HCT116 (cell line): ENCODE data around the gene ZFAND6. TPM values are rescaled to one million over a fixed set of nuclear protein-coding genes. Genes with fewer than 3 reads are reported as not detected.
A peak's percentile ranks its signal among the peaks of the same experiment; 100 is the strongest.

Source experiments
- ATAC-seq: fragments of 200-7000 bp; cut with Tn5 transposase; 2 replicates; pipeline ENCODE4 v1.9.1; 2020; ENCODE audit warnings: mild to moderate bottlenecking, moderate library complexity
- BruUV-seq: library from RNA; stranded (reverse); fragments of 400-500 nt; replicated peaks from 2 replicates; lab custom pipeline; 2021; lab: Mats Ljungman, UMichigan
- CTCF ChIA-PET: fragments of 300-600 bp; sonication (Branson Sonifier 250); formaldehyde crosslinking; loops from one replicate; lab custom pipeline; 2021; ENCODE audit warnings: antibody characterized with exemption; lab: Charles Lee
- POLR2A ChIA-PET: fragments of 300-600, 350-600 bp; sonication (Branson Sonifier 250); formaldehyde crosslinking; loops from one replicate; lab custom pipeline; 2021; ENCODE audit warnings: antibody characterized with exemption; lab: Charles Lee
- RAD21 ChIA-PET, 2 experiments: fragments of 300-600 bp; sonication (Branson Sonifier 250); formaldehyde crosslinking; loops; one replicate each; lab custom pipeline; 2023; ENCODE audit warnings: low total read pairs in 2 of 2; ENCODE audit not compliant: uncharacterized antibody in 2 of 2, unreplicated experiment in 2 of 2, low non-redundant PET in 1 of 2; lab: Charles Lee
- DNase-seq: peaks from one replicate; pipeline ENCODE4 v3.0.0-alpha.2; 2010; ENCODE audit warnings: low read depth, low spot score
- H2AFZ ChIP-seq: fragments of 200-600 bp; shearing (Covaris generic), sonication (generic); 2 replicates; pipeline ENCODE4 v1.6.1; 2017; ENCODE audit warnings: low read depth, mixed run types, mixed read lengths, antibody characterized with exemption, low read length; ENCODE audit not compliant: poor library complexity, severe bottlenecking
- H3K27ac ChIP-seq: 2 replicates; pipeline ENCODE4 v1.5.1; 2012; ENCODE audit warnings: low read depth, low read length
- H3K27me3 ChIP-seq: fragments of 200-600 bp; sonication (generic); 2 replicates; pipeline ENCODE4 v1.6.1; 2016; ENCODE audit warnings: mixed run types, low read length, mixed read lengths; ENCODE audit not compliant: insufficient read depth
- H3K36me3 ChIP-seq, 2 experiments: fragments of 200-500 bp in 1 of 2; fragments of 200-600 bp in 1 of 2; sonication (Bioruptor generic) in 1 of 2; sonication (generic) in 1 of 2; 2 replicates each; pipeline versions ENCODE4 v1.5.1 to v1.6.1; 2014 to 2016; ENCODE audit warnings: low read length in 2 of 2, inconsistent platforms in 1 of 2, mixed read lengths in 1 of 2, mixed run types in 1 of 2; ENCODE audit not compliant: insufficient read depth in 2 of 2, control insufficient read depth in 1 of 2
- H3K4me1 ChIP-seq, 2 experiments: fragments of 200-600 bp in 1 of 2; sonication (generic) in 1 of 2; 2 replicates each; pipeline versions ENCODE4 v1.5.1 to v1.6.1; 2012 to 2017; ENCODE audit warnings: low read length in 2 of 2, inconsistent platforms in 1 of 2, mild to moderate bottlenecking in 1 of 2, mixed read lengths in 1 of 2, mixed run types in 1 of 2, moderate library complexity in 1 of 2; ENCODE audit not compliant: insufficient read depth in 2 of 2, control insufficient read depth in 1 of 2
- H3K4me2 ChIP-seq: fragments of 200-600 bp; sonication (generic); 2 replicates; pipeline ENCODE4 v1.6.1; 2017; ENCODE audit warnings: mixed run types, low read length, mixed read lengths
- H3K4me3 ChIP-seq, 2 experiments: fragments of 200-600 bp in 1 of 2; sonication (generic) in 1 of 2; replicated peaks in 1 of 2; 2 replicates each; pipeline ENCODE4 v1.5.1; 2011 to 2016; ENCODE audit warnings: low read length in 2 of 2, control low read depth in 1 of 2, low read depth in 1 of 2, mild to moderate bottlenecking in 1 of 2, mixed read lengths in 1 of 2, mixed run types in 1 of 2
- H3K79me2 ChIP-seq: fragments of 200-600 bp; sonication (generic); 2 replicates; pipeline ENCODE4 v1.6.1; 2017; ENCODE audit warnings: mild to moderate bottlenecking, mixed run types, low read length, moderate library complexity, mixed read lengths; ENCODE audit not compliant: insufficient read depth
- H3K9ac ChIP-seq: fragments of 200-600 bp; sonication (generic); 2 replicates; pipeline ENCODE4 v1.6.1; 2016; ENCODE audit warnings: low read length, mixed read lengths
- H3K9me2 ChIP-seq: fragments of 200-600 bp; sonication (generic), shearing (Covaris generic); 2 replicates; pipeline ENCODE4 v1.6.1; 2017; ENCODE audit warnings: mixed run types, mild to moderate bottlenecking, moderate library complexity; ENCODE audit not compliant: insufficient read depth
- H3K9me3 ChIP-seq, 2 experiments: fragments of 200-500 bp in 1 of 2; fragments of 200-600 bp in 1 of 2; sonication (Bioruptor generic) in 1 of 2; sonication (generic) in 1 of 2; 2 replicates each; pipeline ENCODE4 v1.6.1; 2014 to 2017; ENCODE audit warnings: low read length in 2 of 2, mixed read lengths in 2 of 2, inconsistent platforms in 1 of 2, low read depth in 1 of 2, mild to moderate bottlenecking in 1 of 2, mixed run types in 1 of 2, moderate library complexity in 1 of 2; ENCODE audit not compliant: control insufficient read depth in 1 of 2, insufficient read depth in 1 of 2
- H4K20me1 ChIP-seq: fragments of 200-600 bp; sonication (generic), shearing (Covaris generic); 2 replicates; pipeline ENCODE4 v1.6.1; 2017; ENCODE audit warnings: mixed run types, mild to moderate bottlenecking, moderate library complexity; ENCODE audit not compliant: insufficient read depth
- ATF3 ChIP-seq: IDR thresholded peaks from 2 replicates; pipeline ENCODE4 v1.6.1; 2012
- CBX3 ChIP-seq: IDR thresholded peaks from 2 replicates; pipeline ENCODE4 v1.6.1; 2012; ENCODE audit warnings: low read depth
- CEBPB ChIP-seq: IDR thresholded peaks from 2 replicates; pipeline ENCODE4 v1.6.1; 2012; ENCODE audit warnings: low read depth
- CTCF ChIP-seq, 3 experiments: fragments of 200-600 bp in 1 of 3; sonication (generic) in 1 of 3; IDR thresholded peaks in 2 of 3; conservative IDR thresholded peaks in 1 of 3; 2 replicates each; pipeline ENCODE4 v1.5.1; 2012 to 2017; ENCODE audit warnings: low read depth in 2 of 3, low read length in 2 of 3, antibody characterized with exemption in 1 of 3, borderline replicate concordance in 1 of 3, control low read depth in 1 of 3, mild to moderate bottlenecking in 1 of 3, mixed read lengths in 1 of 3, mixed run types in 1 of 3, moderate library complexity in 1 of 3; ENCODE audit not compliant: insufficient read depth in 1 of 3
- EGR1 ChIP-seq: IDR thresholded peaks from 2 replicates; pipeline ENCODE4 v1.6.1; 2012; ENCODE audit warnings: low read depth
- EZH2 ChIP-seq: fragments of 200-600 bp; sonication (generic); IDR thresholded peaks from 2 replicates; pipeline ENCODE4 v1.6.1; 2017; ENCODE audit warnings: antibody characterized with exemption, mixed run types
- EZH2phosphoT487 ChIP-seq: fragments of 200-600 bp; IDR thresholded peaks from 2 replicates; pipeline ENCODE4 v1.6.1; 2018; ENCODE audit warnings: antibody characterized with exemption, borderline replicate concordance
- FOSL1 ChIP-seq: IDR thresholded peaks from 2 replicates; pipeline ENCODE4 v1.6.1; 2012; ENCODE audit warnings: low read depth
- JUND ChIP-seq: IDR thresholded peaks from 2 replicates; pipeline ENCODE4 v1.6.1; 2012
- MAX ChIP-seq: IDR thresholded peaks from 2 replicates; pipeline ENCODE4 v1.6.1; 2012
- RAD21 ChIP-seq: IDR thresholded peaks from 2 replicates; pipeline ENCODE4 v1.6.1; 2012; ENCODE audit warnings: low read depth, mild to moderate bottlenecking
- REST ChIP-seq: IDR thresholded peaks from 2 replicates; pipeline ENCODE4 v1.6.1; 2012; ENCODE audit warnings: low read depth
- SIN3A ChIP-seq: IDR thresholded peaks from 2 replicates; pipeline ENCODE4 v1.6.1; 2012; ENCODE audit warnings: low read depth
- SP1 ChIP-seq: IDR thresholded peaks from 2 replicates; pipeline ENCODE4 v1.6.1; 2012; ENCODE audit warnings: low read depth
- SRF ChIP-seq: IDR thresholded peaks from 2 replicates; pipeline ENCODE4 v1.6.1; 2012; ENCODE audit warnings: low read depth
- ZNF274 ChIP-seq: fragments of 200-500 bp; sonication (Bioruptor generic); IDR thresholded peaks from 2 replicates; pipeline ENCODE4 v1.6.1; 2014; ENCODE audit warnings: mild to moderate bottlenecking, low read depth, low read length, inconsistent platforms
- intact Hi-C: fragments of 100-400 bp; cut with micrococcal nuclease; formaldehyde crosslinking; loops from 2 replicates; pipeline ENCODE4 v1.10.0; 2022
- total RNA-seq: library from RNA; stranded (reverse); gene quantifications from one replicate; pipeline ENCODE4 v1.2.1, GENCODE V29; 2021; ENCODE audit not compliant: unreplicated experiment

The ZFAND6 gene
- total RNA-seq, 1 experiment from 2014 or later = 51.3 TPM

- POLR2A ChIA-PET = interaction anchor here (1.3 to 2.3 kb wide), 2 partner anchors 9 to 11 kb away, joined by 3 to 8 read pairs; no protein-coding TSS in a partner anchor
Measured at GRCh38 chr15:80060356-80061006, 1.0 kb downstream of the ZFAND6 start.

More at GRCh38 chr15:80060356-80061006, 1.0 kb downstream of the ZFAND6 start:
- TF ChIP-seq REST (no peak), ATF3 (no peak), EZH2 (no peak), EGR1 (no peak), FOSL1 (no peak), CEBPB (no peak), EZH2phosphoT487 (no peak), CTCF (IDR thresholded peaks at IDR 0.05 in 2 of 3, conservative IDR thresholded peaks at IDR 0.05 in 1 of 3; ENCODE audit: borderline replicate concordance in 1 of 3, insufficient read depth in 1 of 3, low read depth in 2 of 3, low read length in 2 of 3) (peak in 1 of 3 experiments; percentile 14; a peak in 1 of 6 replicates), ZNF274 (no peak), MAX (peak; percentile 41; the same call in 1 of the 2 replicates), SIN3A (no peak), RAD21 (peak; percentile 43; the same call in 1 of the 2 replicates), JUND (no peak), SP1 (no peak), CBX3 (no peak), SRF (no peak)
- H3K9me2 ChIP-seq = no peaks in the 10 kb centered on the region
- H3K9me3 ChIP-seq = no peaks in the 10 kb centered on the region
- peak overlapping the region; percentile 98 for H3K4me2 ChIP-seq
- H3K27me3 ChIP-seq = no peaks in the 10 kb centered on the region
- peak overlapping the region; percentile 93 for H3K27ac ChIP-seq
- peak overlapping the region; percentile 72 for H3K9ac ChIP-seq
- no peaks in the 10 kb centered on the region for H3K36me3 ChIP-seq
- RAD21 ChIA-PET = interaction anchor here in 1 of 2 experiments (1.0 kb wide), 1 partner anchor 12 kb away, joined by 3 read pairs; no protein-coding TSS in a partner anchor
- ATAC-seq (no peak), DNase-seq (peak; percentile 12)
- peak overlapping the region; percentile 62 to 73 for H3K4me3 ChIP-seq
- intact Hi-C loops = no loop called here
- H3K79me2 ChIP-seq = peaks cover 56% of the 10 kb centered on the region
- CTCF ChIA-PET = interaction anchor here (1.4 kb wide), 1 partner anchor 12 kb away, joined by 3 read pairs; no protein-coding TSS in a partner anchor
- no peaks in the 10 kb centered on the region for H4K20me1 ChIP-seq
- BruUV-seq = no TSS peak
- no peak overlapping the region for H2AFZ ChIP-seq
- H3K4me1 ChIP-seq = peaks cover 5 to 13% of the 10 kb centered on the region in 2 experiments; a peak in 3 of 4 replicates
